Gastroesophageal sphincter (tissue), 4 donors: ENCODE data around the gene CNGA3. TPM values are rescaled to one million over a fixed set of nuclear protein-coding genes. Genes with fewer than 3 reads are reported as not detected.

ENCODE experiments used
- ATAC-seq: fragments of 150-250 bp; one replicate; pipeline ENCODE4 v1.9.1; 2016; ENCODE audit warnings: mild to moderate bottlenecking, moderate library complexity
- H3K27ac ChIP-seq, 4 donors: fragments of 200-600 bp; sonication (generic) in 3 of 4; 1 replicate in 3 of 4; 2 replicates in 1 of 4; pipeline ENCODE4 v1.5.1; 2016 to 2019
- H3K27me3 ChIP-seq: fragments of 200-600 bp; sonication (generic); one replicate; pipeline ENCODE4 v1.5.1; 2019
- H3K36me3 ChIP-seq, 2 donors: fragments of 200-600 bp; sonication (generic); one replicate each; pipeline ENCODE4 v1.5.1; 2019; ENCODE audit warnings: control low read depth in 1 of 2
- H3K4me1 ChIP-seq, 3 donors: fragments of 200-600 bp; sonication (generic); 1 replicate in 2 of 3; 2 replicates in 1 of 3; pipeline ENCODE4 v1.5.1; 2016 to 2019; ENCODE audit warnings: control low read depth in 2 of 3
- H3K4me3 ChIP-seq, 2 donors: fragments of 200-600 bp; sonication (generic); one replicate each; pipeline ENCODE4 v1.5.1; 2019; ENCODE audit warnings: mild to moderate bottlenecking in 1 of 2, moderate library complexity in 1 of 2
- H3K9me3 ChIP-seq, 3 donors: fragments of 200-600 bp; sonication (generic); one replicate each; pipeline ENCODE4 v1.5.1; 2017 to 2019; ENCODE audit warnings: control low read depth in 2 of 3
- CTCF ChIP-seq, 4 experiments: fragments of 200-600 bp in 2 of 4; fragments of 450-650 bp in 2 of 4; sonication (generic) in 1 of 4; IDR thresholded peaks; one replicate each; pipeline ENCODE4 v1.5.1; 2017 to 2019; ENCODE audit warnings: antibody characterized with exemption in 4 of 4, mild to moderate bottlenecking in 2 of 4, moderate library complexity in 2 of 4
- EP300 ChIP-seq: sonication (generic); formaldehyde crosslinking; IDR thresholded peaks from one replicate; pipeline ENCODE4 v1.6.1; 2017; ENCODE audit warnings: antibody characterized with exemption, mild to moderate bottlenecking
- POLR2A ChIP-seq, 2 donors: fragments of 450-650 bp; IDR thresholded peaks; one replicate each; pipeline ENCODE4 v1.6.1; 2017; ENCODE audit warnings: antibody characterized with exemption in 2 of 2, mild to moderate bottlenecking in 2 of 2, moderate library complexity in 1 of 2
- POLR2AphosphoS5 ChIP-seq: sonication (generic); formaldehyde crosslinking; IDR thresholded peaks from one replicate; pipeline ENCODE4 v1.6.1; 2017; ENCODE audit warnings: antibody characterized with exemption
- whole genome bisulfite sequencing, 2 donors: methylation state at CpG; one replicate each; pipeline ENCODE4 v1.1.5; 2018; ENCODE audit warnings: low coverage in 1 of 2; 5-methylcytosine and 5-hydroxymethylcytosine counted together
- total RNA-seq, 4 donors: library from RNA; depleted of rRNA; stranded (reverse); fragments of >200 nt; gene quantifications; one replicate each; pipeline ENCODE4 v1.1.0, GENCODE V29; 2016

The CNGA3 gene
- total RNA-seq, 4 donors from 2014 or later = 1.1 to 10.6 (median 6.1) TPM

- Histone ChIP-seq H3K36me3 (no peaks in the 10 kb centered on the region), H3K9me3 (no peaks in the 10 kb centered on the region), H3K27me3 (peaks cover 18% of the 10 kb centered on the region), H3K27ac (no peak overlapping the region), H3K4me3 (no peak overlapping the region), H3K4me1 (no peaks in the 10 kb centered on the region)
- 93% methylated on average over 4 of the region's 23 CpGs; no CpG with 5 or more reads in 1 of the 2 donors for WGBS, 2 donors
- TF ChIP-seq POLR2A (IDR thresholded peaks at IDR 0.05) = no peak
- no peak for TF ChIP-seq POLR2AphosphoS5
- no peak for TF ChIP-seq EP300
- no peak for TF ChIP-seq CTCF (IDR thresholded peaks at IDR 0.05)
- ATAC-seq = no peak
These were observed 50.6 kb downstream of the CNGA3 start for GRCh38 chr2:98396745-98397355.

GRCh38 chr2:98399140-98399539 is 52.9 kb downstream of the CNGA3 start:
- no peaks in the 10 kb centered on the region for H3K4me1 ChIP-seq
- H3K27me3 ChIP-seq = peaks cover 18% of the 10 kb centered on the region
- ATAC-seq = no peak
- WGBS, 2 donors = 61 to 85% methylated on average over 3 to 4 of the region's 4 CpGs
- no peak overlapping the region for H3K4me3 ChIP-seq
- no peak overlapping the region for H3K27ac ChIP-seq
- H3K36me3 ChIP-seq = no peaks in the 10 kb centered on the region
- H3K9me3 ChIP-seq = no peaks in the 10 kb centered on the region
- TF ChIP-seq POLR2AphosphoS5 (no peak), POLR2A (IDR thresholded peaks at IDR 0.05) (no peak), EP300 (no peak), CTCF (IDR thresholded peaks at IDR 0.05) (no peak)

- no peak overlapping the region for H3K4me3 ChIP-seq
- no peak overlapping the region for H3K27ac ChIP-seq
- ATAC-seq = no peak
- H3K36me3 ChIP-seq = no peaks in the 10 kb centered on the region
- no peak for TF ChIP-seq EP300
- no peak for TF ChIP-seq POLR2A (IDR thresholded peaks at IDR 0.05)
- TF ChIP-seq POLR2AphosphoS5 = no peak
- TF ChIP-seq CTCF (IDR thresholded peaks at IDR 0.05) = no peak
- H3K27me3 ChIP-seq = no peaks in the 10 kb centered on the region
- H3K4me1 ChIP-seq = no peaks in the 10 kb centered on the region
- H3K9me3 ChIP-seq = no peaks in the 10 kb centered on the region
These were observed 57.6 kb downstream of the CNGA3 start for GRCh38 chr2:98403878-98404277.

- no peaks in the 10 kb centered on the region for H3K4me1 ChIP-seq
- no peak for ATAC-seq
- no peak overlapping the region for H3K27ac ChIP-seq
- no peak for TF ChIP-seq EP300
- TF ChIP-seq POLR2A (IDR thresholded peaks at IDR 0.05) = no peak
- TF ChIP-seq POLR2AphosphoS5 = no peak
- no peak for TF ChIP-seq CTCF (IDR thresholded peaks at IDR 0.05)
- WGBS, 2 donors = no CpG with 5 or more reads among the region's 2 CpGs
- no peaks in the 10 kb centered on the region for H3K27me3 ChIP-seq
- no peak overlapping the region for H3K4me3 ChIP-seq
- H3K9me3 ChIP-seq = no peaks in the 10 kb centered on the region
- H3K36me3 ChIP-seq = no peaks in the 10 kb centered on the region
These were observed 58.4 kb downstream of the CNGA3 start for GRCh38 chr2:98404556-98405250.

- no peak for ATAC-seq
- H3K9me3 ChIP-seq = no peaks in the 10 kb centered on the region
- H3K4me3 ChIP-seq = no peak overlapping the region
- TF ChIP-seq CTCF (IDR thresholded peaks at IDR 0.05) = no peak
- TF ChIP-seq POLR2AphosphoS5 = no peak
- no peak for TF ChIP-seq POLR2A (IDR thresholded peaks at IDR 0.05)
- TF ChIP-seq EP300 = no peak
- H3K36me3 ChIP-seq = no peaks in the 10 kb centered on the region
- H3K4me1 ChIP-seq = no peaks in the 10 kb centered on the region
- H3K27me3 ChIP-seq = no peaks in the 10 kb centered on the region
- no peak overlapping the region for H3K27ac ChIP-seq
- WGBS, 2 donors = 63% methylated on average over 1 of the region's 2 CpGs; no CpG with 5 or more reads in 1 of the 2 donors
These were observed 59.0 kb downstream of the CNGA3 start for GRCh38 chr2:98405301-98405700.
